ENCODE data around the gene WDR72. TPM values are rescaled to one million over a fixed set of nuclear protein-coding genes. Genes with fewer than 3 reads are reported as not detected.

Gene WDR72
- polyA plus RNA-seq, 1 of the 3 experiments (the other 2 are of a cell fraction), result 0.02 TPM

GRCh38 chr15:53675832-53676231, 83.6 kb downstream of the WDR72 start:
- H3K36me3 ChIP-seq (replicated peaks in 1 of 2; ENCODE audit: control insufficient read depth in 1 of 2, insufficient read depth in 2 of 2, low read length in 1 of 2), result no peaks in the 10 kb centered on the region
- no peak overlapping the region for H3K4me2 ChIP-seq
- no peaks in the 10 kb centered on the region for H3K27me3 ChIP-seq (ENCODE audit: insufficient read depth)
- H4K20me1 ChIP-seq (ENCODE audit: insufficient read depth), result no peaks in the 10 kb centered on the region
- no peak overlapping the region for H2AFZ ChIP-seq (ENCODE audit: low read depth)
- ChIA-PET POLR2A (no interaction called here), CTCF (no interaction called here)
- H3K9me2 ChIP-seq, result no peaks in the 10 kb centered on the region
- no peak overlapping the region for H3K27ac ChIP-seq (ENCODE audit: low read depth in 2 of 2, low read length in 1 of 2)
- H3K79me2 ChIP-seq (ENCODE audit: insufficient read depth), result no peaks in the 10 kb centered on the region
- no peak for DNase-seq
- H3K9ac ChIP-seq, result no peak overlapping the region
- H3F3A ChIP-seq (replicated peaks; ENCODE audit: insufficient read depth), result no peaks in the 10 kb centered on the region
- H3K4me1 ChIP-seq (ENCODE audit: control insufficient read depth in 1 of 2, insufficient read depth in 2 of 2, low read depth in 1 of 2, low read length in 1 of 2), result no peaks in the 10 kb centered on the region
- no peak for TF ChIP-seq NFIC (IDR thresholded peaks at IDR 0.05; ENCODE audit: borderline replicate concordance)
- no peak overlapping the region for H3K4me3 ChIP-seq (ENCODE audit: low read depth in 2 of 2, low read length in 1 of 2)
- H3K9me3 ChIP-seq, result no peaks in the 10 kb centered on the region

- Histone ChIP-seq H3K4me2 (no peak overlapping the region), H3K9me3 (no peaks in the 10 kb centered on the region), H4K20me1 (ENCODE audit: insufficient read depth) (no peaks in the 10 kb centered on the region), H3K9ac (no peak overlapping the region), H3K4me3 (ENCODE audit: low read depth in 2 of 2, low read length in 1 of 2) (no peak overlapping the region), H3K4me1 (ENCODE audit: control insufficient read depth in 1 of 2, insufficient read depth in 2 of 2, low read depth in 1 of 2, low read length in 1 of 2) (no peaks in the 10 kb centered on the region), H3F3A (replicated peaks; ENCODE audit: insufficient read depth) (no peaks in the 10 kb centered on the region), H3K79me2 (ENCODE audit: insufficient read depth) (no peaks in the 10 kb centered on the region), H3K9me2 (no peaks in the 10 kb centered on the region), H3K27me3 (ENCODE audit: insufficient read depth) (no peaks in the 10 kb centered on the region), H2AFZ (ENCODE audit: low read depth) (no peak overlapping the region), H3K36me3 (replicated peaks in 1 of 2; ENCODE audit: control insufficient read depth in 1 of 2, insufficient read depth in 2 of 2, low read length in 1 of 2) (no peaks in the 10 kb centered on the region), H3K27ac (ENCODE audit: low read depth in 2 of 2, low read length in 1 of 2) (no peak overlapping the region)
- POLR2A ChIA-PET, result no interaction called here
- WGBS (ENCODE audit: low lambda C conversion rate), result 13% methylated on average over 4 of the region's 4 CpGs
- TF ChIP-seq, protein P1, sequence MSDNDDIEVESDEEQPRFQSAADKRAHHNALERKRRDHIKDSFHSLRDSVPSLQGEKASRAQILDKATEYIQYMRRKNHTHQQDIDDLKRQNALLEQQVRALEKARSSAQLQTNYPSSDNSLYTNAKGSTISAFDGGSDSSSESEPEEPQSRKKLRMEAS (IDR thresholded peaks at IDR 0.05; ENCODE audit: low read depth), result no peak
- TF ChIP-seq TEAD4 (IDR thresholded peaks at IDR 0.05; ENCODE audit: borderline replicate concordance, insufficient read depth) (no peak), RFX5 (IDR thresholded peaks at IDR 0.05; ENCODE audit: low read length) (no peak), RXRA (IDR thresholded peaks at IDR 0.05; ENCODE audit: borderline replicate concordance, low read depth) (no peak), NRF1 (IDR thresholded peaks at IDR 0.05; ENCODE audit: low read depth, low read length) (no peak), MEF2A (IDR thresholded peaks at IDR 0.05; ENCODE audit: borderline replicate concordance, low read depth) (no peak), EP300 (IDR thresholded peaks at IDR 0.05; ENCODE audit: borderline replicate concordance in 1 of 2, low read depth in 1 of 2, low read length in 1 of 2) (no peak), USF1 (IDR thresholded peaks at IDR 0.05; ENCODE audit: borderline replicate concordance, low read depth) (no peak), EZH2phosphoT487 (IDR thresholded peaks at IDR 0.05; ENCODE audit: borderline replicate concordance, low read depth) (no peak), YY1 (IDR thresholded peaks at IDR 0.05; ENCODE audit: low read depth) (no peak), NFIC (IDR thresholded peaks at IDR 0.05; ENCODE audit: borderline replicate concordance) (no peak)
- TF ChIP-seq, protein P2, sequence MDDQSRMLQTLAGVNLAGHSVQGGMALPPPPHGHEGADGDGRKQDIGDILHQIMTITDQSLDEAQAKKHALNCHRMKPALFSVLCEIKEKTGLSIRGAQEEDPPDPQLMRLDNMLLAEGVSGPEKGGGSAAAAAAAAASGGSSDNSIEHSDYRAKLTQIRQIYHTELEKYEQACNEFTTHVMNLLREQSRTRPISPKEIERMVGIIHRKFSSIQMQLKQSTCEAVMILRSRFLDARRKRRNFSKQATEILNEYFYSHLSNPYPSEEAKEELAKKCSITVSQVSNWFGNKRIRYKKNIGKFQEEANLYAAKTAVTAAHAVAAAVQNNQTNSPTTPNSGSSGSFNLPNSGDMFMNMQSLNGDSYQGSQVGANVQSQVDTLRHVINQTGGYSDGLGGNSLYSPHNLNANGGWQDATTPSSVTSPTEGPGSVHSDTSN (IDR thresholded peaks at IDR 0.05), result no peak
- TF ChIP-seq, protein P3, sequence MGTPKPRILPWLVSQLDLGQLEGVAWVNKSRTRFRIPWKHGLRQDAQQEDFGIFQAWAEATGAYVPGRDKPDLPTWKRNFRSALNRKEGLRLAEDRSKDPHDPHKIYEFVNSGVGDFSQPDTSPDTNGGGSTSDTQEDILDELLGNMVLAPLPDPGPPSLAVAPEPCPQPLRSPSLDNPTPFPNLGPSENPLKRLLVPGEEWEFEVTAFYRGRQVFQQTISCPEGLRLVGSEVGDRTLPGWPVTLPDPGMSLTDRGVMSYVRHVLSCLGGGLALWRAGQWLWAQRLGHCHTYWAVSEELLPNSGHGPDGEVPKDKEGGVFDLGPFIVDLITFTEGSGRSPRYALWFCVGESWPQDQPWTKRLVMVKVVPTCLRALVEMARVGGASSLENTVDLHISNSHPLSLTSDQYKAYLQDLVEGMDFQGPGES (IDR thresholded peaks at IDR 0.05; ENCODE audit: low read depth, low read length), result no peak
- no peak for DNase-seq
- CTCF ChIA-PET, result no interaction called here
Measured at GRCh38 chr15:53671545-53671944, 87.9 kb downstream of the WDR72 start.
